ENCODE measurements around the gene RALGAPA1.

- TF ChIP-seq POLR2AphosphoS5 (IDR thresholded peaks at IDR 0.05; ENCODE audit: low read depth, low read length) (no peak), SIN3A (IDR thresholded peaks at IDR 0.05; ENCODE audit: borderline replicate concordance, insufficient read depth, low read length) (no peak)
Measured at GRCh38 chr14:35557221-35557747, 251.8 kb downstream of the RALGAPA1 start.

All from PFSK-1 (cell line).